ENCODE measurements around the gene PGRMC2.

DNA sequence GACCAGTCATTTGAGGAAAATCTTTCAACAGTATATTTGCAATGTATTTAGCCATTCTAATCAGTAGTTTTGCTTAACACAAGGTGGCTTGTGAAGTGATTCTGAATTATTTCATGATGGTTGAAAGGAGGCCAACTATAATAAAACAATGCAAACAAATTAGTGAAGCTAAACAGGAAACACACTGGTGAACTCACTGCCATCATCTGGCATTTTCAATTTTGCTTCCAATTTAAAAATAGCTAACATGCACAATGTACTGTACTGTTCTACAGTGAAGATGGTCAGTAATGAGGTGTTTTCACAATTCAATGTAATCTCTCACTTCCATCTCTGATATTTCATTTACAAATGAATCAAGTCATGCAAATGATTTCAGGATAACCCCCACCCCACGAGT, 31.1 kb downstream of the PGRMC2 start:
- TF ChIP-seq, protein P1, sequence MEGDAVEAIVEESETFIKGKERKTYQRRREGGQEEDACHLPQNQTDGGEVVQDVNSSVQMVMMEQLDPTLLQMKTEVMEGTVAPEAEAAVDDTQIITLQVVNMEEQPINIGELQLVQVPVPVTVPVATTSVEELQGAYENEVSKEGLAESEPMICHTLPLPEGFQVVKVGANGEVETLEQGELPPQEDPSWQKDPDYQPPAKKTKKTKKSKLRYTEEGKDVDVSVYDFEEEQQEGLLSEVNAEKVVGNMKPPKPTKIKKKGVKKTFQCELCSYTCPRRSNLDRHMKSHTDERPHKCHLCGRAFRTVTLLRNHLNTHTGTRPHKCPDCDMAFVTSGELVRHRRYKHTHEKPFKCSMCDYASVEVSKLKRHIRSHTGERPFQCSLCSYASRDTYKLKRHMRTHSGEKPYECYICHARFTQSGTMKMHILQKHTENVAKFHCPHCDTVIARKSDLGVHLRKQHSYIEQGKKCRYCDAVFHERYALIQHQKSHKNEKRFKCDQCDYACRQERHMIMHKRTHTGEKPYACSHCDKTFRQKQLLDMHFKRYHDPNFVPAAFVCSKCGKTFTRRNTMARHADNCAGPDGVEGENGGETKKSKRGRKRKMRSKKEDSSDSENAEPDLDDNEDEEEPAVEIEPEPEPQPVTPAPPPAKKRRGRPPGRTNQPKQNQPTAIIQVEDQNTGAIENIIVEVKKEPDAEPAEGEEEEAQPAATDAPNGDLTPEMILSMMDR (conservative IDR thresholded peaks at IDR 0.05; ENCODE audit: low read depth, low read length) = no peak
- no peak for TF ChIP-seq EZH2phosphoT487 (IDR thresholded peaks at IDR 0.05; ENCODE audit: borderline replicate concordance, low read length)

Measured in PC-3 (cell line).